Endothelial cell of umbilical vein (primary cell): Measurements from ENCODE around the gene ERBIN.

Experiments
- EZH2 ChIP-seq: IDR thresholded peaks from 2 replicates; pipeline ENCODE4 v1.6.1; 2012; ENCODE audit warnings: borderline replicate concordance, low read depth, mild to moderate bottlenecking, moderate library complexity, low read length, inconsistent platforms; ENCODE audit not compliant: severe bottlenecking
- POLR2A ChIP-seq: IDR thresholded peaks from 2 replicates; pipeline ENCODE4 v1.6.1; 2012; ENCODE audit warnings: low read depth, mild to moderate bottlenecking, control low read depth, low read length
- TF ChIP-seq, protein P1 (sequence below), 2 donors: IDR thresholded peaks; 1 replicate in 1 of 2; 2 replicates in 1 of 2; pipeline ENCODE4 v1.5.1; 2011; ENCODE audit warnings: low read length in 2 of 2, mild to moderate bottlenecking in 2 of 2, moderate library complexity in 2 of 2, control low read depth in 1 of 2, inconsistent platforms in 1 of 2, low read depth in 1 of 2; ENCODE audit not compliant: insufficient read depth in 1 of 2; ENCODE audit errors: extremely low read depth in 1 of 2
- TF ChIP-seq, protein P2 (sequence below): IDR thresholded peaks from 2 replicates; pipeline ENCODE4 v1.6.1; 2011; ENCODE audit not compliant: insufficient read depth, insufficient read length

- TF ChIP-seq, protein P1, sequence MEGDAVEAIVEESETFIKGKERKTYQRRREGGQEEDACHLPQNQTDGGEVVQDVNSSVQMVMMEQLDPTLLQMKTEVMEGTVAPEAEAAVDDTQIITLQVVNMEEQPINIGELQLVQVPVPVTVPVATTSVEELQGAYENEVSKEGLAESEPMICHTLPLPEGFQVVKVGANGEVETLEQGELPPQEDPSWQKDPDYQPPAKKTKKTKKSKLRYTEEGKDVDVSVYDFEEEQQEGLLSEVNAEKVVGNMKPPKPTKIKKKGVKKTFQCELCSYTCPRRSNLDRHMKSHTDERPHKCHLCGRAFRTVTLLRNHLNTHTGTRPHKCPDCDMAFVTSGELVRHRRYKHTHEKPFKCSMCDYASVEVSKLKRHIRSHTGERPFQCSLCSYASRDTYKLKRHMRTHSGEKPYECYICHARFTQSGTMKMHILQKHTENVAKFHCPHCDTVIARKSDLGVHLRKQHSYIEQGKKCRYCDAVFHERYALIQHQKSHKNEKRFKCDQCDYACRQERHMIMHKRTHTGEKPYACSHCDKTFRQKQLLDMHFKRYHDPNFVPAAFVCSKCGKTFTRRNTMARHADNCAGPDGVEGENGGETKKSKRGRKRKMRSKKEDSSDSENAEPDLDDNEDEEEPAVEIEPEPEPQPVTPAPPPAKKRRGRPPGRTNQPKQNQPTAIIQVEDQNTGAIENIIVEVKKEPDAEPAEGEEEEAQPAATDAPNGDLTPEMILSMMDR (IDR thresholded peaks at IDR 0.05; ENCODE audit: extremely low read depth in 1 of 2, insufficient read depth in 1 of 2, low read depth in 1 of 2, low read length in 2 of 2) = no peak
- TF ChIP-seq POLR2A (no peak), EZH2 (no peak)
- TF ChIP-seq, protein P2, sequence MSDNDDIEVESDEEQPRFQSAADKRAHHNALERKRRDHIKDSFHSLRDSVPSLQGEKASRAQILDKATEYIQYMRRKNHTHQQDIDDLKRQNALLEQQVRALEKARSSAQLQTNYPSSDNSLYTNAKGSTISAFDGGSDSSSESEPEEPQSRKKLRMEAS = no peak
These were observed 95.2 kb downstream of the ERBIN start for GRCh38 chr5:66021585-66021984.
